Left ventricle myocardium inferior (tissue), 1 donor: ENCODE results near the gene LRP1B. TPM values are rescaled to one million over a fixed set of nuclear protein-coding genes. Genes with fewer than 3 reads are reported as not detected.

Source experiments
- DNase-seq: peaks from one replicate; pipeline ENCODE4 v3.0.0-alpha.2; 2020
- H3K27ac ChIP-seq: fragments of 200-600 bp; replicated peaks from 2 replicates; pipeline ENCODE4 v1.8.0; 2021
- H3K27me3 ChIP-seq: fragments of 200-600 bp; 2 replicates; pipeline ENCODE4 v1.8.0; 2021; ENCODE audit warnings: low read depth
- H3K36me3 ChIP-seq: fragments of 200-600 bp; 2 replicates; pipeline ENCODE4 v1.8.0; 2021
- H3K4me1 ChIP-seq: fragments of 200-600 bp; 2 replicates; pipeline ENCODE4 v1.8.0; 2021
- H3K4me3 ChIP-seq: fragments of 200-600 bp; 2 replicates; pipeline ENCODE4 v1.8.0; 2021; ENCODE audit warnings: mild to moderate bottlenecking, moderate library complexity
- H3K9me3 ChIP-seq: fragments of 200-600 bp; replicated peaks from 2 replicates; pipeline ENCODE4 v1.8.0; 2021
- CTCF ChIP-seq: fragments of 200-600 bp; IDR thresholded peaks from 2 replicates; pipeline ENCODE4 v1.8.0; 2021; ENCODE audit warnings: antibody characterized with exemption, mild to moderate bottlenecking, borderline replicate concordance
- intact Hi-C: fragments of 100-400 bp; cut with micrococcal nuclease; formaldehyde crosslinking; loops from one replicate; pipeline ENCODE4 v1.11.0; 2022
- total RNA-seq: library from RNA; stranded (reverse); fragmentation: NEBNext Ultra II Directional; extraction: Animal tissue kit (Norgen Biotek cat#: 25700); gene quantifications from one replicate; pipeline ENCODE4 v1.2.1, GENCODE V29; 2021
- donor health status: DM: no; HTN: yes; CAD: no; lungs with severe emphysema.

LRP1B gene
- total RNA-seq, 1 donor from 2014 or later = 0.08 TPM

DNA sequence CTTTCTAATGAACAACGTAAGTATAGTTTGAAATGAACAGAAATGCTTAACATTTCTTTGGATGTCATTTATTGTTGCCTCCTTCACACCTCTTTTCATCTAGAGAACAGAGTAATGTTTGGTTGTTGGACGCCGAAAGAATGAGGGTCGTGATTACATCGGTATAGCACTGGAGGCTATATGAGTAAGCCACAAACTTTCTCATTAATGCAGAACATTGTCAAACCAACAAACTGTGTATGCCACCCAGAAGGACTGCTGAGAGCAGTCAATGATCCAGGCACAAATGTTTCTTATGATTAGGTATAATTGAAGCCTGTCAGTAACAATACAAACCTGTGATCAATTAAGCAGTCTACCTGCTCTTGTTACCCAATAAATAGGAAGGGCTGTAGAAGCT lies 1855.9 kb downstream of the LRP1B start:
- intact Hi-C loops = no loop called here
- Histone ChIP-seq H3K4me1 (no peaks in the 10 kb centered on the region), H3K4me3 (no peak overlapping the region), H3K27me3 (no peaks in the 10 kb centered on the region), H3K36me3 (no peaks in the 10 kb centered on the region), H3K9me3 (peaks cover 4% of the 10 kb centered on the region), H3K27ac (no peak overlapping the region)
- no peak for DNase-seq
- TF ChIP-seq CTCF = no peak

- Histone ChIP-seq H3K9me3 (peaks cover 4% of the 10 kb centered on the region), H3K27me3 (no peaks in the 10 kb centered on the region), H3K4me3 (no peak overlapping the region), H3K36me3 (no peaks in the 10 kb centered on the region), H3K27ac (no peak overlapping the region), H3K4me1 (no peaks in the 10 kb centered on the region)
- intact Hi-C loops = no loop called here
- no peak for TF ChIP-seq CTCF
- no peak for DNase-seq
Measured at GRCh38 chr2:140273958-140274357, 1856.9 kb downstream of the LRP1B start.

- no peaks in the 10 kb centered on the region for H3K36me3 ChIP-seq
- no peak for TF ChIP-seq CTCF
- intact Hi-C loops = no loop called here
Measured at GRCh38 chr2:140273408-140273807, 1857.4 kb downstream of the LRP1B start.

DNA sequence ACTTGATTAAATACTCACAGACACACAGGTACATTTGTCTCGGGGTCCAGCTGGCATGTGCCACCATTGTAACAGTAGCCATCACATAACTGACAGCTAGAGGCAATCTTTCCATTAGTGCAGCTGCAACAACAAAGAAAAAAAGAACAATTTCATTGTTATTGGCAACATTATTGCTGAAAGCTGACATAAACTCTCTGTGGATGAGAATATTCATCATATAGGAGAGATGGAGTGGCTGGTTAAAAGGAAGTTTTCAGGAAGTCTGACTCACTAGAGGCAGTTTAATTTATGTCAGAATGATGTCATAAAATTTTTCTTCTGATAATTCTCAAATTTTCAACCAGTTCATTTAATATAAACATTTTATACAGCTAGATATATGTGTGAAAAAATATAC lies 1860.6 kb downstream of the LRP1B start:
- DNase-seq = no peak
- no peak for TF ChIP-seq CTCF
- H3K36me3 ChIP-seq = no peaks in the 10 kb centered on the region
- intact Hi-C loops = no loop called here
- no peak overlapping the region for H3K27ac ChIP-seq
- no peaks in the 10 kb centered on the region for H3K4me1 ChIP-seq
- no peaks in the 10 kb centered on the region for H3K27me3 ChIP-seq
- H3K4me3 ChIP-seq = no peak overlapping the region
- no peaks in the 10 kb centered on the region for H3K9me3 ChIP-seq

More at GRCh38 chr2:140273408-140273807, 1857.4 kb downstream of the LRP1B start:
- Histone ChIP-seq H3K4me1 (no peaks in the 10 kb centered on the region), H3K9me3 (peaks cover 4% of the 10 kb centered on the region), H3K27me3 (no peaks in the 10 kb centered on the region), H3K4me3 (no peak overlapping the region), H3K27ac (no peak overlapping the region)
- DNase-seq = no peak

- Histone ChIP-seq H3K27me3 (no peaks in the 10 kb centered on the region), H3K27ac (no peak overlapping the region), H3K36me3 (no peaks in the 10 kb centered on the region), H3K4me3 (no peak overlapping the region), H3K4me1 (no peaks in the 10 kb centered on the region), H3K9me3 (no peaks in the 10 kb centered on the region)
- no peak for TF ChIP-seq CTCF
- intact Hi-C loops = no loop called here
- no peak for DNase-seq
Measured at GRCh38 chr2:140269000-140269399, 1861.8 kb downstream of the LRP1B start.

- no peak overlapping the region for H3K4me3 ChIP-seq
- H3K27ac ChIP-seq = no peak overlapping the region
- no peak for TF ChIP-seq CTCF
- no peaks in the 10 kb centered on the region for H3K4me1 ChIP-seq
- no peaks in the 10 kb centered on the region for H3K27me3 ChIP-seq
- no peaks in the 10 kb centered on the region for H3K36me3 ChIP-seq
- no peak for DNase-seq
- H3K9me3 ChIP-seq = no peaks in the 10 kb centered on the region
- intact Hi-C loops = no loop called here
Measured at GRCh38 chr2:140262908-140263307, 1867.9 kb downstream of the LRP1B start.
